Gastroesophageal sphincter (tissue), 4 donors: ENCODE data around the gene CLN6. TPM values are rescaled to one million over a fixed set of nuclear protein-coding genes. Genes with fewer than 3 reads are reported as not detected.
"Not testable (repeated sequence)": the region's sequence is repeated elsewhere in the genome, so short reads cannot be mapped to it uniquely, and the experiment has no call there.

ENCODE experiments used
- ATAC-seq: fragments of 150-250 bp; one replicate; pipeline ENCODE4 v1.9.1; 2016; ENCODE audit warnings: mild to moderate bottlenecking, moderate library complexity
- H3K27ac ChIP-seq, 4 donors: fragments of 200-600 bp; sonication (generic) in 3 of 4; 1 replicate in 3 of 4; 2 replicates in 1 of 4; pipeline ENCODE4 v1.5.1; 2016 to 2019
- H3K27me3 ChIP-seq: fragments of 200-600 bp; sonication (generic); one replicate; pipeline ENCODE4 v1.5.1; 2019
- H3K36me3 ChIP-seq, 2 donors: fragments of 200-600 bp; sonication (generic); one replicate each; pipeline ENCODE4 v1.5.1; 2019; ENCODE audit warnings: control low read depth in 1 of 2
- H3K4me1 ChIP-seq, 3 donors: fragments of 200-600 bp; sonication (generic); 1 replicate in 2 of 3; 2 replicates in 1 of 3; pipeline ENCODE4 v1.5.1; 2016 to 2019; ENCODE audit warnings: control low read depth in 2 of 3
- H3K4me3 ChIP-seq, 2 donors: fragments of 200-600 bp; sonication (generic); one replicate each; pipeline ENCODE4 v1.5.1; 2019; ENCODE audit warnings: mild to moderate bottlenecking in 1 of 2, moderate library complexity in 1 of 2
- H3K9me3 ChIP-seq, 3 donors: fragments of 200-600 bp; sonication (generic); one replicate each; pipeline ENCODE4 v1.5.1; 2017 to 2019; ENCODE audit warnings: control low read depth in 2 of 3
- EP300 ChIP-seq: sonication (generic); formaldehyde crosslinking; IDR thresholded peaks from one replicate; pipeline ENCODE4 v1.6.1; 2017; ENCODE audit warnings: antibody characterized with exemption, mild to moderate bottlenecking
- POLR2A ChIP-seq, 2 donors: fragments of 450-650 bp; IDR thresholded peaks; one replicate each; pipeline ENCODE4 v1.6.1; 2017; ENCODE audit warnings: antibody characterized with exemption in 2 of 2, mild to moderate bottlenecking in 2 of 2, moderate library complexity in 1 of 2
- POLR2AphosphoS5 ChIP-seq: sonication (generic); formaldehyde crosslinking; IDR thresholded peaks from one replicate; pipeline ENCODE4 v1.6.1; 2017; ENCODE audit warnings: antibody characterized with exemption
- WGBS, 2 donors: methylation state at CpG; one replicate each; pipeline ENCODE4 v1.1.5; 2018; ENCODE audit warnings: low coverage in 1 of 2; 5-methylcytosine and 5-hydroxymethylcytosine counted together
- total RNA-seq, 4 donors: library from RNA; depleted of rRNA; stranded (reverse); fragments of >200 nt; gene quantifications; one replicate each; pipeline ENCODE4 v1.1.0, GENCODE V29; 2016
- TF ChIP-seq, protein P1 (sequence below), 4 experiments: fragments of 200-600 bp in 2 of 4; fragments of 450-650 bp in 2 of 4; sonication (generic) in 1 of 4; IDR thresholded peaks; one replicate each; pipeline ENCODE4 v1.5.1; 2017 to 2019; ENCODE audit warnings: antibody characterized with exemption in 4 of 4, mild to moderate bottlenecking in 2 of 4, moderate library complexity in 2 of 4

CLN6 gene
- total RNA-seq, 4 donors from 2014 or later = 6.1 to 14.9 (median 13.3) TPM

DNA sequence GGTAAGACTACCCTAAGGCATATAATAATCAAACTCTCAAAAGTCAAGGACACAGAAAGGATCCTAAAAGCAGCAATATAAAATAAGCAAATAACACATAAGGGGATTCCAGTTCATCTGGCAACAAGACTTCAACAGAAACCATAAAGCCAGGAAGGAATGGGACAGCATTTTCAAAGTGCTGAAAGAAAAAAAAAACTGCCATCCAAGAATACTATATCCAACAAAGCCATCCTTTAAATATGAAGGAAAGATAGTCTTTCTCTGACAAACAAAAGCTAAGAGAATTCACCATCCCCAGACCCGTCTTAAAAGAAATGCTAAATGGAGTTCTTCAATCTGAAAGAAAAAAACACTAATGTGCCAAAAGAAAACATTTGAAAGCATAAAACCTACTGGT is 14.7 kb upstream of the CLN6 start:
- ATAC-seq = no peak
- peaks cover 0 to 22% (median 0%) of the 10 kb centered on the region in 3 donors for H3K9me3 ChIP-seq
- 100% methylated on average over 1 of the region's 1 CpG for WGBS, 2 donors
- TF ChIP-seq POLR2A (IDR thresholded peaks at IDR 0.05) = no peak
- TF ChIP-seq EP300 = no peak
- TF ChIP-seq POLR2AphosphoS5 = no peak
- TF ChIP-seq, protein P1, sequence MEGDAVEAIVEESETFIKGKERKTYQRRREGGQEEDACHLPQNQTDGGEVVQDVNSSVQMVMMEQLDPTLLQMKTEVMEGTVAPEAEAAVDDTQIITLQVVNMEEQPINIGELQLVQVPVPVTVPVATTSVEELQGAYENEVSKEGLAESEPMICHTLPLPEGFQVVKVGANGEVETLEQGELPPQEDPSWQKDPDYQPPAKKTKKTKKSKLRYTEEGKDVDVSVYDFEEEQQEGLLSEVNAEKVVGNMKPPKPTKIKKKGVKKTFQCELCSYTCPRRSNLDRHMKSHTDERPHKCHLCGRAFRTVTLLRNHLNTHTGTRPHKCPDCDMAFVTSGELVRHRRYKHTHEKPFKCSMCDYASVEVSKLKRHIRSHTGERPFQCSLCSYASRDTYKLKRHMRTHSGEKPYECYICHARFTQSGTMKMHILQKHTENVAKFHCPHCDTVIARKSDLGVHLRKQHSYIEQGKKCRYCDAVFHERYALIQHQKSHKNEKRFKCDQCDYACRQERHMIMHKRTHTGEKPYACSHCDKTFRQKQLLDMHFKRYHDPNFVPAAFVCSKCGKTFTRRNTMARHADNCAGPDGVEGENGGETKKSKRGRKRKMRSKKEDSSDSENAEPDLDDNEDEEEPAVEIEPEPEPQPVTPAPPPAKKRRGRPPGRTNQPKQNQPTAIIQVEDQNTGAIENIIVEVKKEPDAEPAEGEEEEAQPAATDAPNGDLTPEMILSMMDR (IDR thresholded peaks at IDR 0.05) = no peak
- no peak overlapping the region for H3K4me3 ChIP-seq
- H3K36me3 ChIP-seq = no peaks in the 10 kb centered on the region
- no peaks in the 10 kb centered on the region for H3K4me1 ChIP-seq
- H3K27me3 ChIP-seq = no peaks in the 10 kb centered on the region
- no peak overlapping the region for H3K27ac ChIP-seq

DNA sequence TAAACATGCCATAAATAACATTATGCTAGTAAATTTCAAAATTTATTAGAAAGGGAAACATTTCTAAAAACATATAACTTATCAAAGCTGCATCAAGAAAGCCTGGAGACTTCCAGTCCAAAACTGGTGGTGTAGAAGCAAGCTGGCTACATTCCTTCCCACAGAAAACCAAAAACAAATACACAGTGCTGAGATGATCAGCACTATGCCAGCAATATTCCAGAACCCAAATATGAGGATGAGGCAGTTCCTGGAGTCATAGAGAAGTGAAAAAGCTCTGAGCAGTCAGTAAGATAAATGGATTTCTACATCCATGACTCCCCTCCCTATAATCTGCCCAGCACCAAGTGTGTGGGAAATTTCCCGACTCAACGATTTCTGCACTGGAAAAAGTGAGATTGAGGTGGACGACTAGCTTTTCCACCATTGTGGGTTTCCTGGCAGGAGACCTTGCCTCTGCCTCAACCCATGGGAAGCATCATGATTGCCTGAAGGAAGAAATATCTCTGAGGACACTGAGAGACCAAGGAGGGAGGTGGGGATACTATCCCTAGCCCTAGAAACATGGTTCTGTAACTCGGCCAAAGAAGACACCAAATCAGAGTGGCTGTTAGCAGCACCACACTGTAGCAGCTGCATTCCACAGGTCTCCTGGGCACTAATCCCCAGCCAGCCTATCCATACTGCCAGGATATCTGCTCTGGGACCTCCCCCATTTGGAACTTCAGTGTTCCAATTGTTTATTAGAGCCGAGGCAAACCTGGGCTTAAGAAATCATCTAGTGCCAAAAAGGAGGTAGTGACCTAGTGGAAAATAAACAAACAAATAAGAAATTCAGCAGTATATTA is 11.8 kb upstream of the CLN6 start:
- Histone ChIP-seq H3K4me3 (no peak overlapping the region), H3K9me3 (peaks cover 0 to 22% (median 0%) of the 10 kb centered on the region in 3 donors), H3K36me3 (no peaks in the 10 kb centered on the region), H3K4me1 (no peaks in the 10 kb centered on the region), H3K27me3 (no peaks in the 10 kb centered on the region), H3K27ac (no peak overlapping the region)
- TF ChIP-seq POLR2AphosphoS5 (no peak), EP300 (no peak), POLR2A (IDR thresholded peaks at IDR 0.05) (no peak)
- TF ChIP-seq, protein P1 (IDR thresholded peaks at IDR 0.05) = no peak
- ATAC-seq = no peak
- 69 to 75% methylated on average over 3 to 4 of the region's 5 CpGs for WGBS, 2 donors

DNA sequence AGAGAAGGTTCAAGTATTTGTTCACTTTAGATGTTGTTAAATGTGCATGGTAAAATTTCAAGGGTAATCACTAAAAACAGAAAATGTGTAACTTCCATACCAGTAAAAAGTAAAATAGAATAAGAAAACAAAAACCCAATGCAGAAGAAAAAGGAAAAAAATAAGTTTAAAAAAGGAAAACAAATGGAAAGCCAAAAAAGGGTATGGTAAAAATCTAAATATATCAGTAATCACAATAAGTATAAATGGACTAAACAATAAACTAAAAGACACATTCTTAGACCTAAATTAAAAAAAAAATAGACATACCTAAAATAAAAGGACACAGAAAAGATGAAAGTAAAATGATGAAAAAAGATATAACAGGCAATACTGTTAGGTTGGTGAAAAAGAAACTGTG is 9.5 kb upstream of the CLN6 start:
- Histone ChIP-seq H3K27me3 (no peaks in the 10 kb centered on the region), H3K4me1 (no peaks in the 10 kb centered on the region), H3K27ac (no peak overlapping the region), H3K36me3 (no peaks in the 10 kb centered on the region), H3K4me3 (no peak overlapping the region), H3K9me3 (peaks cover 0 to 9% (median 0%) of the 10 kb centered on the region in 3 donors)
- ATAC-seq = no peak
- TF ChIP-seq POLR2AphosphoS5 = no peak
- no peak for TF ChIP-seq POLR2A (IDR thresholded peaks at IDR 0.05)
- no peak for TF ChIP-seq EP300
- TF ChIP-seq, protein P1 (IDR thresholded peaks at IDR 0.05) = no peak

DNA sequence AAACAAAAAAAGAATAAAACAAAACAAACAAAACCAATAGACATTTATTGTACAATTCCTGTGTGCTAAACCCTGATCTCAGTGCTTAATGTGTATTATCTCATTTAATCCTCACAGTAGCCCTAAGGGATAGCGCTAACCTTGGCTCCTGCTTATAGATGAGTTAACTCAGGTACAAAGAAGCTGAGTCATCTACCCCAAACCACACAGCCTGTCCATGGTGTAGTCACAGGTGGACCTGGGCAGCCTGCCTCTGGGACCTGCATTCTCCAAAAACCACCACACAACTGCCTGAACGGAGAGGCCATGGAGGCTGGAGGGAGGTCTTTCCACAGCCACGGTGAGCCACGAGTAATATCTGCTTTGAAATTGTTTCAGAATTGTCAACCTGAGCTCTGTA is 5.5 kb upstream of the CLN6 start:
- TF ChIP-seq, protein P1 (IDR thresholded peaks at IDR 0.05) = no peak
- TF ChIP-seq POLR2AphosphoS5 (no peak), EP300 (no peak), POLR2A (IDR thresholded peaks at IDR 0.05) (no peak)
- Histone ChIP-seq H3K27me3 (no peaks in the 10 kb centered on the region), H3K36me3 (no peaks in the 10 kb centered on the region), H3K4me3 (no peak overlapping the region), H3K27ac (no peak overlapping the region), H3K4me1 (peaks cover 0 to 8% (median 4%) of the 10 kb centered on the region in 3 donors), H3K9me3 (no peaks in the 10 kb centered on the region)
- no peak for ATAC-seq
- 80 to 87% methylated on average over 1 to 4 of the region's 4 CpGs for WGBS, 2 donors

DNA sequence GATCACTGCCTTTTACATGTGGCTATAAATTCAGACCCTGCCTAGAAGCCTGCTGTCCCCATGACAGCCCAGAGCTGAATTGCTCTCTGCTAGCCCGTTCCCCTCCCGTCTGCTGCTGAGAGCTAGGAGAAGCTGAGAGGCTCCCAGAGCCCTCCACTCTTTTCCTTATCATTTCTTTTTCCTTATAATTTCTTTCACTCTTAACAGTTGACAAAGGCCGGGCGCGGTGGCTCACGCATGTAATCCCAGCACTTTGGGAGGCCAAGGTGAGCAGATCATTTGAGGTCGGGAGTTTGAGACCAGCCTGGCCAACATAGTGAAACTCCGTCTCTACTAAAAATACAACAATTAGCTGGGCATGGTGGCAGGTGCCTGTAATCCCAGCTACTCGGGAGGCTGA is 5.0 kb upstream of the CLN6 start:
- peaks cover 0 to 12% (median 5%) of the 10 kb centered on the region in 3 donors for H3K4me1 ChIP-seq
- ATAC-seq, H3K27ac ChIP-seq, H3K9me3 ChIP-seq, H3K27me3 ChIP-seq, H3K36me3 ChIP-seq, H3K4me3 ChIP-seq: not testable (repeated sequence)
- WGBS, 2 donors = 100% methylated on average over 7 of the region's 9 CpGs; no CpG with 5 or more reads in 1 of the 2 donors
